GM10248 (cell line): ENCODE measurements around the gene FAM174C.

Experiments used
- CTCF ChIA-PET: fragments of 300-600 bp; sonication (Branson Sonifier 250); formaldehyde crosslinking; extraction: SDS; loops from one replicate; lab custom pipeline; 2021; ENCODE audit warnings: antibody characterized with exemption; lab: Yijun Ruan, JAX
- POLR2A ChIA-PET: fragments of 350-650 bp; sonication (Branson Sonifier 250); formaldehyde crosslinking; extraction: SDS; loops from one replicate; lab custom pipeline; 2020; ENCODE audit warnings: antibody characterized with exemption; lab: Yijun Ruan, JAX
- DNase-seq: peaks from one replicate; pipeline ENCODE4 v3.0.0; 2012; ENCODE audit errors: extremely low spot score
- CTCF ChIP-seq: IDR thresholded peaks from 2 replicates; pipeline ENCODE4 v1.5.1; 2012; ENCODE audit warnings: mild to moderate bottlenecking, low read depth; ENCODE audit errors: extremely low read depth, missing control alignments, control extremely low read depth

The FAM174C gene

GRCh38 chr19:1275260-1275975 is at the start of gene FAM174C:
Gene FAM174C, plus strand, starts transcription at chr19:1275530. Its CDS starts 20 bp downstream, at chr19:1275550.
- peak; percentile 94 for DNase-seq
- TF ChIP-seq CTCF = no peak
- ChIA-PET CTCF (interaction anchor here (1.0 to 1.5 kb wide), 2 partner anchors 9 to 31 kb away, joined by 8 to 14 read pairs; no protein-coding TSS in a partner anchor), POLR2A (interaction anchor here (1.0 kb wide), 2 partner anchors 9 to 22 kb away, joined by 4 read pairs; no protein-coding TSS in a partner anchor)

GRCh38 chr19:1226227-1226518 is 49.2 kb upstream of the FAM174C start:
- DNase-seq = no peak
- TF ChIP-seq CTCF = no peak
- CTCF ChIA-PET = interaction anchor here (1.0 to 1.5 kb wide), 5 partner anchors 9 to 113 kb away, joined by 3 to 4 read pairs (median 4); partner anchors contain the start of gene ATP5F1D
- POLR2A ChIA-PET = no interaction called here

- DNase-seq = no peak
- ChIA-PET POLR2A (no interaction called here), CTCF (interaction anchor here (1.0 to 1.3 kb wide), 2 partner anchors 9 to 35 kb away, joined by 3 to 4 read pairs; no protein-coding TSS in a partner anchor)
- TF ChIP-seq CTCF = no peak
These were observed 48.6 kb upstream of the FAM174C start for GRCh38 chr19:1226522-1227303.

- no peak for DNase-seq
- TF ChIP-seq CTCF = no peak
- ChIA-PET CTCF (no interaction called here), POLR2A (interaction anchor here (0.6 to 1.0 kb wide), 3 partner anchors 42 to 97 kb away, joined by 5 to 7 read pairs (median 5); partner anchors contain the start of gene CIRBP)
These were observed 47.9 kb upstream of the FAM174C start for GRCh38 chr19:1227304-1228054.

- CTCF ChIA-PET = no interaction called here
- POLR2A ChIA-PET = interaction anchor here (0.6 to 1.0 kb wide), 3 partner anchors 41 to 98 kb away, joined by 5 to 7 read pairs (median 5); partner anchors contain the start of gene CIRBP
- DNase-seq = no peak
- no peak for TF ChIP-seq CTCF
These were observed 47.0 kb upstream of the FAM174C start for GRCh38 chr19:1228161-1228957.
